WI38 (cell line): ENCODE data around the gene OSBPL1A.

Experiments used
- H3K4me3 ChIP-seq: 2 replicates; pipeline ENCODE4 v1.5.1; 2011; ENCODE audit warnings: low read depth, mild to moderate bottlenecking, control low read depth, low read length
- CTCF ChIP-seq: IDR thresholded peaks from 2 replicates; pipeline ENCODE4 v1.5.1; 2012; ENCODE audit warnings: low read depth, mild to moderate bottlenecking, control low read depth, low read length

Gene OSBPL1A

GRCh38 chr18:24239341-24239740 lies 158.3 kb downstream of the OSBPL1A start:
- no peak overlapping the region for H3K4me3 ChIP-seq
- TF ChIP-seq CTCF = no peak

GRCh38 chr18:24238387-24238786 lies 159.2 kb downstream of the OSBPL1A start:
- TF ChIP-seq CTCF = no peak
- no peak overlapping the region for H3K4me3 ChIP-seq

- H3K4me3 ChIP-seq = no peak overlapping the region
- no peak for TF ChIP-seq CTCF
Measured at GRCh38 chr18:24234850-24235418, 162.7 kb downstream of the OSBPL1A start.

- H3K4me3 ChIP-seq = no peak overlapping the region
- TF ChIP-seq CTCF = no peak
Measured at GRCh38 chr18:24234330-24234729, 163.3 kb downstream of the OSBPL1A start.

GRCh38 chr18:24232800-24233199 lies 164.8 kb downstream of the OSBPL1A start:
- no peak overlapping the region for H3K4me3 ChIP-seq
- TF ChIP-seq CTCF = no peak

- TF ChIP-seq CTCF = no peak
- H3K4me3 ChIP-seq = no peak overlapping the region
Measured at GRCh38 chr18:24231773-24232735, 165.6 kb downstream of the OSBPL1A start.

GRCh38 chr18:24230766-24231165 lies 166.9 kb downstream of the OSBPL1A start:
- no peak overlapping the region for H3K4me3 ChIP-seq
- no peak for TF ChIP-seq CTCF
